HepG2 (cell line): Measurements from ENCODE around the gene CDCA5. TPM values are rescaled to one million over a fixed set of nuclear protein-coding genes. Genes with fewer than 3 reads are reported as not detected.

Experiments
- AGO1 ChIP-seq: fragments of 200-400 bp; formaldehyde crosslinking; IDR thresholded peaks from 2 replicates; pipeline ENCODE4 v1.6.1; 2017; ENCODE audit warnings: mild to moderate bottlenecking, low read depth, low read length, moderate library complexity; ENCODE audit not compliant: poor library complexity, severe bottlenecking
- ARID2 ChIP-seq: sonication (generic); formaldehyde crosslinking; IDR thresholded peaks from 2 replicates; pipeline ENCODE4 v1.8.1; 2022; ENCODE audit warnings: mild to moderate bottlenecking, missing genetic modification reagents, borderline replicate concordance
- CC2D1A ChIP-seq: sonication (generic); formaldehyde crosslinking; IDR thresholded peaks from 2 replicates; pipeline ENCODE4 v1.8.1; 2023; ENCODE audit warnings: mild to moderate bottlenecking, missing genetic modification reagents
- HNRNPUL1 ChIP-seq: fragments of 200-400 bp; formaldehyde crosslinking; IDR thresholded peaks from 2 replicates; pipeline ENCODE4 v1.6.1; 2017; ENCODE audit warnings: low read depth, mild to moderate bottlenecking, low read length, moderate library complexity
- KLF12 ChIP-seq: sonication (generic); formaldehyde crosslinking; IDR thresholded peaks from 2 replicates; pipeline ENCODE4 v1.4.0; 2020; ENCODE audit warnings: missing genetic modification reagents, borderline replicate concordance
- PCBP1 ChIP-seq: fragments of 200-400 bp; formaldehyde crosslinking; IDR thresholded peaks from 2 replicates; pipeline ENCODE4 v1.6.1; 2017; ENCODE audit warnings: mild to moderate bottlenecking, low read depth, low read length, borderline replicate concordance
- PTBP1 ChIP-seq: fragments of 200-400 bp; formaldehyde crosslinking; IDR thresholded peaks from 2 replicates; pipeline ENCODE4 v1.6.1; 2018; ENCODE audit warnings: low read length, low read depth; ENCODE audit not compliant: poor library complexity, severe bottlenecking
- RAD21 ChIP-seq: fragments of 450-650 bp; formaldehyde crosslinking; IDR thresholded peaks from 2 replicates; pipeline ENCODE4 v1.5.0; 2020; ENCODE audit warnings: mild to moderate bottlenecking
- RARA ChIP-seq: IDR thresholded peaks from 2 replicates; pipeline ENCODE4 v1.6.1; 2016; ENCODE audit warnings: missing genetic modification reagents, missing compliant biosample characterization
- RCOR2 ChIP-seq: IDR thresholded peaks from 2 replicates; pipeline ENCODE4 v1.6.1; 2016; ENCODE audit warnings: missing biosample characterization, missing genetic modification reagents
- RELA ChIP-seq: sonication (generic); formaldehyde crosslinking; IDR thresholded peaks from 2 replicates; pipeline ENCODE4 v1.4.0; 2020; ENCODE audit warnings: missing genetic modification reagents
- TBL1XR1 ChIP-seq: fragments of 150-350 bp; IDR thresholded peaks from 2 replicates; pipeline ENCODE4 v1.6.1; 2014; ENCODE audit warnings: borderline replicate concordance, low read length; ENCODE audit not compliant: partially characterized antibody
- ZFY ChIP-seq: sonication (generic); formaldehyde crosslinking; IDR thresholded peaks from 2 replicates; pipeline ENCODE4 v1.4.0; 2020; ENCODE audit warnings: missing genetic modification reagents
- ZMYM4 ChIP-seq: sonication (generic); formaldehyde crosslinking; IDR thresholded peaks from 2 replicates; pipeline ENCODE4 v1.8.1; 2023; ENCODE audit warnings: mild to moderate bottlenecking, missing genetic modification reagents
- ZNF20 ChIP-seq: sonication (generic); formaldehyde crosslinking; IDR thresholded peaks from 2 replicates; pipeline ENCODE4 v1.4.0; 2020; ENCODE audit warnings: mild to moderate bottlenecking, moderate library complexity, missing genetic modification reagents
- ZNF317 ChIP-seq: sonication (generic); formaldehyde crosslinking; IDR thresholded peaks from 2 replicates; pipeline ENCODE4 v1.5.0; 2020; ENCODE audit warnings: mild to moderate bottlenecking, missing genetic modification reagents
- ZNF547 ChIP-seq: sonication (generic); formaldehyde crosslinking; IDR thresholded peaks from 2 replicates; pipeline ENCODE4 v1.5.1; 2020; ENCODE audit warnings: mild to moderate bottlenecking, missing genetic modification reagents
- ZNF841 ChIP-seq: sonication (generic); formaldehyde crosslinking; IDR thresholded peaks from 2 replicates; pipeline ENCODE4 v1.8.1; 2023; ENCODE audit warnings: missing genetic modification reagents, borderline replicate concordance
- polyA plus RNA-seq, 8 experiments: library from polyadenylated mRNA; depleted of rRNA in 3 of 8; stranded (reverse) in 7 of 8; unstranded in 1 of 8; fragments of >200 nt; fragmentation: Illumina TruSeq in 4 of 8; extraction: Trizol in 4 of 8; gene quantifications; 2 replicates each; pipeline versions ENCODE4 v1.2.1 to v1.2.3, GENCODE V29; 2011 to 2016; ENCODE audit warnings: low read depth in 4 of 8, missing spikeins in 1 of 8, mixed read lengths in 1 of 8; ENCODE audit not compliant: insufficient read depth in 1 of 8
- total RNA-seq, 5 experiments: library from RNA; depleted of rRNA; stranded (reverse); fragments of >200 nt; fragmentation: Illumina TruSeq; extraction: Trizol; gene quantifications; 2 replicates each; pipeline ENCODE4 v1.2.3, GENCODE V29; 2016; ENCODE audit warnings: low read depth in 1 of 5
- TF ChIP-seq, protein P1 (sequence below): sonication (generic); formaldehyde crosslinking; IDR thresholded peaks from 2 replicates; pipeline ENCODE4 v1.4.0; 2020; ENCODE audit warnings: mild to moderate bottlenecking, missing genetic modification reagents
- TF ChIP-seq, protein P2 (sequence below): IDR thresholded peaks from 2 replicates; pipeline ENCODE4 v1.6.1; 2016; ENCODE audit warnings: mild to moderate bottlenecking, missing biosample characterization, missing genetic modification reagents
- TF ChIP-seq, protein P3 (sequence below): sonication (generic); formaldehyde crosslinking; conservative IDR thresholded peaks from 2 replicates; pipeline ENCODE4 v1.8.0; 2022; ENCODE audit warnings: mild to moderate bottlenecking, moderate library complexity, missing genetic modification reagents
- TF ChIP-seq, protein P4 (sequence below): sonication (generic); formaldehyde crosslinking; IDR thresholded peaks from 2 replicates; pipeline ENCODE4 v1.4.0; 2020; ENCODE audit warnings: missing genetic modification reagents
- TF ChIP-seq, protein P5 (sequence below): sonication (generic); formaldehyde crosslinking; IDR thresholded peaks from 2 replicates; pipeline ENCODE4 v1.8.0; 2022; ENCODE audit warnings: missing genetic modification reagents, low read depth, mild to moderate bottlenecking, borderline replicate concordance

Gene CDCA5
- total and polyA plus RNA-seq, 2 of the 13 experiments (the other 11 are each of a cell fraction or from before 2014, with no cell fraction given), result 13.5 to 50.6 TPM

DNA sequence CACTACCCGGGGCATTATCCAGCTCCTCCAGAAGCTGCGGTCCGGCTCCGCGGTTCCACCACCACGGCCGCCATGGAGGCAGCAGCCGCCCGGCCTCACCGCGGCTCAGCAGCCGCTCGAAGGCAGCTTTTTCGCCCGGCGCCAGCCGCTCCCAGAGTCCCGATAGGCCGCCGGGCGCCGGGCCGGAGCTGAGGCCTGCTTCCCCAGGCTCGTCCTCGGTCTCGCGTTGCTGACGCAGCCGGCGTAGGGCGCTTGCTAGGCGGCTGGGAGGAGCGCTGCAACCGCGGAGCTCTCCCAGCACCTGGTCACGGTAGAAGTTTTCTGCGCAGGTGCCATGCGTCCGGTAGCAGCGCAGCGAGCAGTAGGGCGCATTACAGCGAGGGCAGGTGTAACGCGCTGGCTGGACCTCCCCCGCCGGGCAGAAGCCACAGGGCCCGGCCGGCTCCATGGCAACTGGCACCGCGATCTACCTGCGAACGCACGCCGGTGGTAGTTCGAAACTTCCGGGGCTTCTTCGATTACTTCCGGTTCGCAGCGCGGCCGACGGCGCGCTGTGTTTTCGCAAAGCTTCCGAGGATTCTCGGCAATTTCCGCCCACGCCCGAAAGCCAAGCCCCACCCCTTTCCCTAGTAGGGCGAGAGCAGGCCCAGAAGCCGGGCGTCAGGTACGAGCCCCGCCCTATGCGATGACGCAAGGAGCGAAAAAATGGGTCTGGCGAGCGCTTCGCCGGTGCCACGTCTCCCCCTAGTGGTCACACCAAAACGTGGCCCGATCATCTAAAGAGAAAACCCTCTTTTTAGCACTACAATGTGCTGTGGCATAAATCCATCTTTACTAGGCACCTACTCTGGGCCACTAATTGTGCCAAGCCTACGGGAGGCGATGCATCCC lies 33.6 kb upstream of the CDCA5 start, which contains the start of gene ZNHIT2 (continued):
- no peak for TF ChIP-seq ZNF841 (CRISPR knock-in tag)
- peak; percentile 100 for TF ChIP-seq AGO1
- TF ChIP-seq HNRNPUL1, result 0 out of 2 replicates have a peak, but pooled peaks have one; percentile 22
- peak; percentile 100 for TF ChIP-seq ZFY (CRISPR knock-in tag)
- TF ChIP-seq ZNF547 (CRISPR knock-in tag), result peak; percentile 86
- TF ChIP-seq, protein P1, sequence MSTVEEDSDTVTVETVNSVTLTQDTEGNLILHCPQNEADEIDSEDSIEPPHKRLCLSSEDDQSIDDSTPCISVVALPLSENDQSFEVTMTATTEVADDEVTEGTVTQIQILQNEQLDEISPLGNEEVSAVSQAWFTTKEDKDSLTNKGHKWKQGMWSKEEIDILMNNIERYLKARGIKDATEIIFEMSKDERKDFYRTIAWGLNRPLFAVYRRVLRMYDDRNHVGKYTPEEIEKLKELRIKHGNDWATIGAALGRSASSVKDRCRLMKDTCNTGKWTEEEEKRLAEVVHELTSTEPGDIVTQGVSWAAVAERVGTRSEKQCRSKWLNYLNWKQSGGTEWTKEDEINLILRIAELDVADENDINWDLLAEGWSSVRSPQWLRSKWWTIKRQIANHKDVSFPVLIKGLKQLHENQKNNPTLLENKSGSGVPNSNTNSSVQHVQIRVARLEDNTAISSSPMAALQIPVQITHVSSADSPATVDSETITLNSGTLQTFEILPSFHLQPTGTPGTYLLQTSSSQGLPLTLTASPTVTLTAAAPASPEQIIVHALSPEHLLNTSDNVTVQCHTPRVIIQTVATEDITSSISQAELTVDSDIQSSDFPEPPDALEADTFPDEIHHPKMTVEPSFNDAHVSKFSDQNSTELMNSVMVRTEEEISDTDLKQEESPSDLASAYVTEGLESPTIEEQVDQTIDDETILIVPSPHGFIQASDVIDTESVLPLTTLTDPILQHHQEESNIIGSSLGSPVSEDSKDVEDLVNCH (CRISPR knock-in tag), result no peak
- TF ChIP-seq RARA (CRISPR knock-in tag), result no peak
- peak; percentile 74; the same call in 1 of the 2 replicates for TF ChIP-seq KLF12 (CRISPR knock-in tag)
- TF ChIP-seq RELA (CRISPR knock-in tag), result 0 out of 2 replicates have a peak, but pooled peaks have one; percentile 36
- TF ChIP-seq, protein P2, sequence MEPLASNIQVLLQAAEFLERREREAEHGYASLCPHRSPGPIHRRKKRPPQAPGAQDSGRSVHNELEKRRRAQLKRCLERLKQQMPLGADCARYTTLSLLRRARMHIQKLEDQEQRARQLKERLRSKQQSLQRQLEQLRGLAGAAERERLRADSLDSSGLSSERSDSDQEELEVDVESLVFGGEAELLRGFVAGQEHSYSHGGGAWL (CRISPR knock-in tag), result no peak
- TF ChIP-seq ZNF20 (CRISPR knock-in tag), result no peak
- no peak for TF ChIP-seq CC2D1A (CRISPR knock-in tag)
- TF ChIP-seq PCBP1, result peak; percentile 90; the same call in 1 of the 2 replicates
- TF ChIP-seq ARID2 (CRISPR knock-in tag), result no peak
- TF ChIP-seq ZMYM4 (CRISPR knock-in tag), result peak; percentile 75
- TF ChIP-seq, protein P3, sequence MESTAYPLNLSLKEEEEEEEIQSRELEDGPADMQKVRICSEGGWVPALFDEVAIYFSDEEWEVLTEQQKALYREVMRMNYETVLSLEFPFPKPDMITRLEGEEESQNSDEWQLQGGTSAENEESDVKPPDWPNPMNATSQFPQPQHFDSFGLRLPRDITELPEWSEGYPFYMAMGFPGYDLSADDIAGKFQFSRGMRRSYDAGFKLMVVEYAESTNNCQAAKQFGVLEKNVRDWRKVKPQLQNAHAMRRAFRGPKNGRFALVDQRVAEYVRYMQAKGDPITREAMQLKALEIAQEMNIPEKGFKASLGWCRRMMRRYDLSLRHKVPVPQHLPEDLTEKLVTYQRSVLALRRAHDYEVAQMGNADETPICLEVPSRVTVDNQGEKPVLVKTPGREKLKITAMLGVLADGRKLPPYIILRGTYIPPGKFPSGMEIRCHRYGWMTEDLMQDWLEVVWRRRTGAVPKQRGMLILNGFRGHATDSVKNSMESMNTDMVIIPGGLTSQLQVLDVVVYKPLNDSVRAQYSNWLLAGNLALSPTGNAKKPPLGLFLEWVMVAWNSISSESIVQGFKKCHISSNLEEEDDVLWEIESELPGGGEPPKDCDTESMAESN (CRISPR knock-in tag), result peak; percentile 96
- TF ChIP-seq, protein P4, sequence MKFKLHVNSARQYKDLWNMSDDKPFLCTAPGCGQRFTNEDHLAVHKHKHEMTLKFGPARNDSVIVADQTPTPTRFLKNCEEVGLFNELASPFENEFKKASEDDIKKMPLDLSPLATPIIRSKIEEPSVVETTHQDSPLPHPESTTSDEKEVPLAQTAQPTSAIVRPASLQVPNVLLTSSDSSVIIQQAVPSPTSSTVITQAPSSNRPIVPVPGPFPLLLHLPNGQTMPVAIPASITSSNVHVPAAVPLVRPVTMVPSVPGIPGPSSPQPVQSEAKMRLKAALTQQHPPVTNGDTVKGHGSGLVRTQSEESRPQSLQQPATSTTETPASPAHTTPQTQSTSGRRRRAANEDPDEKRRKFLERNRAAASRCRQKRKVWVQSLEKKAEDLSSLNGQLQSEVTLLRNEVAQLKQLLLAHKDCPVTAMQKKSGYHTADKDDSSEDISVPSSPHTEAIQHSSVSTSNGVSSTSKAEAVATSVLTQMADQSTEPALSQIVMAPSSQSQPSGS, result peak; percentile 94
- peak; percentile 85 for TF ChIP-seq RAD21 (CRISPR knock-in tag)
- TF ChIP-seq TBL1XR1, result peak; percentile 57
- TF ChIP-seq, protein P5, sequence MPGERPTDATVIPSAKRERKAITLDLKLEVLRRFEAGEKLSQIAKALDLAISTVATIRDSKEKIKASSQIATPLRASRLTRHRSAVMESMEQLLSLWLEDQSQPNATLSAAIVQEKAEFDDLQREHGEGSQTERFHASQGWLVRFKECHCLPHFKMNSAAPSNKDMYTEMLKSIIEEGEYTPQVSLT, result 0 out of 2 replicates have a peak, but pooled peaks have one; percentile 46
- TF ChIP-seq PTBP1, result peak; percentile 61
- peak; percentile 33; the same call in 1 of the 2 replicates for TF ChIP-seq ZNF317 (CRISPR knock-in tag)
- TF ChIP-seq RCOR2, result no peak
